IPS-15b (cell line): ENCODE data around the gene FAM227B.

ENCODE experiments used
- H3K27me3 ChIP-seq: one replicate; pipeline ENCODE4 v1.6.1; 2013; ENCODE audit warnings: low read length; ENCODE audit not compliant: control insufficient read depth, insufficient read depth
- H3K36me3 ChIP-seq: one replicate; pipeline ENCODE4 v1.6.1; 2013; ENCODE audit warnings: low read length; ENCODE audit not compliant: control insufficient read depth, insufficient read depth
- H3K4me1 ChIP-seq: one replicate; pipeline ENCODE4 v1.6.1; 2013; ENCODE audit warnings: mild to moderate bottlenecking, low read length; ENCODE audit not compliant: control insufficient read depth, insufficient read depth
- H3K4me3 ChIP-seq: one replicate; pipeline ENCODE4 v1.5.1; 2013; ENCODE audit warnings: low read depth, low read length
- H3K9ac ChIP-seq: one replicate; pipeline ENCODE4 v1.6.1; 2013; ENCODE audit warnings: low read depth, mild to moderate bottlenecking, low read length
- H3K9me3 ChIP-seq: one replicate; pipeline ENCODE4 v1.6.1; 2013; ENCODE audit warnings: mild to moderate bottlenecking, low read length; ENCODE audit not compliant: control insufficient read depth, insufficient read depth

FAM227B gene

GRCh38 chr15:49282366-49282765, 338.3 kb downstream of the FAM227B start:
- Histone ChIP-seq H3K4me3 (no peak overlapping the region), H3K4me1 (no peaks in the 10 kb centered on the region), H3K36me3 (no peaks in the 10 kb centered on the region), H3K9ac (no peak overlapping the region), H3K9me3 (no peaks in the 10 kb centered on the region), H3K27me3 (no peaks in the 10 kb centered on the region)

- H3K9me3 ChIP-seq: no peaks in the 10 kb centered on the region
- H3K27me3 ChIP-seq: no peaks in the 10 kb centered on the region
- H3K4me1 ChIP-seq: no peaks in the 10 kb centered on the region
- no peaks in the 10 kb centered on the region for H3K36me3 ChIP-seq
- no peak overlapping the region for H3K4me3 ChIP-seq
- H3K9ac ChIP-seq: no peak overlapping the region
Observed at GRCh38 chr15:49279521-49280456, 340.8 kb downstream of the FAM227B start.

DNA sequence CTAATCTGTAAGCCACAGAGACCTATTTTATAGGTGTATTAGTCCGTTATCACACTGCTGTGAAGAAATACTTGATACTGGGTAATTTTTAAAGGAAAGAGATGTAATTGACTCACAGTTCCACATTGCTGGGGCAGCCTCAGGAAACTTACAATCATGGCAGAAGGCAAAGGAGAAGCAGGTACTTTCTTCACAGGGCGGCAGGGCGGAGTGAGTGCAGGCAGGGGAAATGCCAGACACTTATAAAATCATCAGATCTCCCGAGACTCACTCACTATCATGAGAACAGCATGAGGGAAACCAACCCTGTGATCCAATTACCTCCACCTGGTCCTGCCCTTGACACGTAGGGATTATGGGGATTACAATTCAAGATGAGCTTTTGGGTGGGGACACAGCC, 341.9 kb downstream of the FAM227B start:
- no peak overlapping the region for H3K4me3 ChIP-seq
- no peaks in the 10 kb centered on the region for H3K9me3 ChIP-seq
- H3K9ac ChIP-seq: no peak overlapping the region
- H3K27me3 ChIP-seq: no peaks in the 10 kb centered on the region
- H3K36me3 ChIP-seq: no peaks in the 10 kb centered on the region
- no peaks in the 10 kb centered on the region for H3K4me1 ChIP-seq
